Right renal pelvis (tissue), 4 donors: ENCODE results near the gene MUC20. TPM values are rescaled to one million over a fixed set of nuclear protein-coding genes. Genes with fewer than 3 reads are reported as not detected.
"Not testable (repeated sequence)": the region's sequence is repeated elsewhere in the genome, so short reads cannot be mapped to it uniquely, and the experiment has no call there.

ENCODE experiments used
- DNase-seq, 4 donors: peaks; one replicate each; pipeline ENCODE4 v3.0.0-alpha.2; 2013; ENCODE audit warnings: low read depth in 4 of 4, low spot score in 3 of 4, missing footprints in 1 of 4
- polyA plus RNA-seq, 4 donors: library from polyadenylated mRNA; unstranded; fragments of 120-200 nt; gene quantifications; one replicate each; pipeline ENCODE4 v1.2.1, GENCODE V29; 2013; ENCODE audit not compliant: insufficient read length in 4 of 4

The MUC20 gene
- 10 to 100 TPM; 18.3 to 31.5 (median 26.2) TPM for polyA plus RNA-seq

GRCh38 chr3:195720831-195721506 lies at the start of gene MUC20:
Gene MUC20 (plus strand): TSS chr3:195720978. CDS start chr3:195721008, 30 bp downstream.
- DNase-seq, result not testable (repeated sequence)

DNA sequence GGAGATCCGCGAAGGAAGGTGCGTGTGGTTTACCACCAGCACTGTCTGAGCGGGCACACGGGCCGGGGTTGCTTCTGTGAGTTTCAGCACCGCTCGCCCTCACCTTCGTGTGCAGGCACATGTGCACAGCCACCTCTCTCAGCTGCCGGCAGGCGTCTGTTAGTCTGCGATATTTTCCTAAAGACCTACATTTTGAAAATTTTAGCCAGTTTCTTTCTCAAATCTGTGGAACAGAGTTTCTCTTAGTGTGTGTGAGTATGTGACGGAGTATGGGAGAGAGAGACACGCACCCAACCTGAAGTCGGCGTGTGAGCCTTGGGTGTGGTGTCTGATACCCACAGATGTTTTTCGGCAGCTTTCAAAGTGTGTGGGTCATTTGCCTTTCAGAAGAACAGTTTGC lies 49.5 kb upstream of the MUC20 start:
- not testable (repeated sequence) for DNase-seq

GRCh38 chr3:195673711-195674110 lies 47.1 kb upstream of the MUC20 start:
- DNase-seq, result not testable (repeated sequence)

GRCh38 chr3:195678391-195679015 lies 42.3 kb upstream of the MUC20 start:
- DNase-seq, result not testable (repeated sequence)

DNA sequence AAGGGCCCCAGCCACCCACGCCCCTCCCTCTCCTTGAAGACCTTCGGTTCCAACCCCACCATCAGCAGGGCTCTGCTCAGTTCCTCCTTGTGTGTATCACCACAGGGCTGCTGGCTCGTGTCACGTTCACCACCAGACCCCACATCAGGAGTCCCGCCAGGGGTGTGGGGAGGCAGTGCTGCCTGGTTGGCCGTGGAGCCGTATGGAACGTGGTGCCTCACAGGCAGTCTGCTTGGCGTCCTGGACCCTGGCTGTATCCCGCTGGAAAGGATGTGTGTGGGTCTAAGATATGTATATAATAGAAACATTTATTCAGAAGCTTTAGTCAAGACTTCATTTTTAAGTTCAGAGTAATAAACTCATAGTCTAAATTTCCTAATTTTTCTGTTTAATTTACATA lies 40.1 kb upstream of the MUC20 start:
- not testable (repeated sequence) for DNase-seq

- not testable (repeated sequence) for DNase-seq
These were observed 39.2 kb upstream of the MUC20 start for GRCh38 chr3:195681458-195682103.

- DNase-seq, result not testable (repeated sequence)
These were observed 38.6 kb upstream of the MUC20 start for GRCh38 chr3:195682104-195682742.

DNA sequence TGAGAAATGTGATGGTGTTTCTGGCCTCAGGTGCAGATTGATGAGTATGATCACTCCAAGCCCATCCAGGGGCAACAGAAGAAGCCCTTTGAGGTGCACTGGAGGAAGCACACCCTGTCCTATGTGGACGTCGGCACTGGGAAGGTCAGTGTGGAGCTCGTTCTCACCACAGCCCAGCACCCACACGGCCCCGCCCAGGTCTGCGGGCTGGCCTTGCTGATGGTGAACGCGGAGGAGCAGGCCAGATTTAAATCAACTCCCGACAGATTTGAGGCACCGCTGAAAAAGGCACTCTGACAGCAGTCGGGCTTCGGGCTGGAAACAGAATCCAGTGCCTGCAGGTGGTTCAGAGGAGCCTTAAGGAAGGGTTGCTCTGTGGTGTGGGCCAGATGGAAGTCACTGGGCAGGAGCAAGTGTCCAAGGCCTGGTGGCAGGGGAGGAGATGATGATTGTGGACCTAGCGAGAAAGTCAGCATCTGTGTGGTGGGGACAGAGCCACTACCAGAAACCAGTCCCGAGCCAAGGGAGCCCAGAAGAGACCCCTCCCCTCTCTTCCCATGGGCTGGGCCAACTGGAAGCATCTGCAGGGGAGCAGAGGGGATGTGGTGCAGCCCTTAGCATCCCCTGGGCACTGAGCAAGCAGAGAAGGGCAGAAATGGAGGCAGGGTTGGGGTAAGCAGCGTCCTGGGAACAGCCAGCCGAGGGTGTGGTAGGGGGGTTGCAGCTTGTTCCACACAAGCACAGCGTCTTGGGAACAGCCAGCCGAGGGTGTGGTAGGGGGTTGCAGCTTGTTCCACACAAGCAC lies 36.9 kb upstream of the MUC20 start:
- DNase-seq, result not testable (repeated sequence)

GRCh38 chr3:195684527-195685257 lies 36.1 kb upstream of the MUC20 start:
- DNase-seq, result not testable (repeated sequence)

GRCh38 chr3:195686537-195687208 lies 34.1 kb upstream of the MUC20 start:
- DNase-seq, result not testable (repeated sequence)

- not testable (repeated sequence) for DNase-seq
These were observed 33.5 kb upstream of the MUC20 start for GRCh38 chr3:195687209-195687760.

- DNase-seq, result not testable (repeated sequence)
These were observed 32.2 kb upstream of the MUC20 start for GRCh38 chr3:195688471-195689183.

DNA sequence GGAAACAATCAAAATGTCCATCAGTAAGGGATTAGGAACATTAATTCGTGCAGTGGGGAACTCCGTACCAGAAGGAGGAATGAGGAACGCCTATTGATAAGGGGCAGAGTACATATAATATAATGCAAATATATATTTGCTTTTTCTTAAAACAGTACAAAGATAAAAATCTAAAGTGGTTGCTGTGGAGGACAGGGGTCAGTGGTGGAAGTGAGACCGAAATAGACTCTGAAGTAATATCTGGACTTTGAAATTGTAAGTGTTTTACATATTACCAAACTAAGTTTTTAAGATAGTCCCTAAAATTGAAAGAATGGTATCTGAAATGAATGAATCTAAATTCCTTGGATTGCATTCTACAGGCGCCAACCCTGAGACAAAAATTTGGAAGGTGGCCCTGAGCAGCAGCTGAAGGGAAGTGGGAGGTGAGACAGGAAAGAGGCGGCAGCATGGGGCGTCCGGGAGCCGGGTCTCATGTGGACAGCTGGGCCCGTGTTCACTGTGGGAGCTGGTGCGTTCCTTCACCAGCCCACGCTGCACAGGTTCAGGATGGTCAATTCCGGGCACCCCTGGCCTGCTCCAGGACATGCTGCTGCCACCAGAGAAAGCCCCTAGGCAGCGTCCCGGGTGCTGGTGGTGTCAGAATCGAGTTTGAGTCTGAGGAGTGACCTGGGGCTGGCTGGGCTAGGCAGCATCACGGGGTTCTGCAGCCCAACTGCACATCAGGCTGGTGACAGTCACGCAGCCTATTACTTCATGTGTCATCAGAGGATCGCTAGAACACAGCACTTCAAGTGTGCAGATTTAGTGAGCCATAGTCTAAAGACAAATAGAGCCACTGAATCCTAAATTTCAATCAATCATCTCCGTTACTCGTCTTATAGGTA lies 31.4 kb upstream of the MUC20 start:
- not testable (repeated sequence) for DNase-seq

GRCh38 chr3:195690951-195691350 lies 29.8 kb upstream of the MUC20 start:
- DNase-seq, result no peak

- not testable (repeated sequence) for DNase-seq
These were observed 29.0 kb upstream of the MUC20 start for GRCh38 chr3:195691596-195692353.

GRCh38 chr3:195692354-195692685 lies 28.5 kb upstream of the MUC20 start:
- no peak for DNase-seq
